Transverse colon (tissue), 4 donors: ENCODE measurements around the gene SCRN2. TPM values are rescaled to one million over a fixed set of nuclear protein-coding genes. Genes with fewer than 3 reads are reported as not detected.

ENCODE experiments used
- DNase-seq: peaks from one replicate; pipeline ENCODE4 v3.0.0-alpha.2; 2019
- H3K27ac ChIP-seq, 4 donors: fragments of 200-600 bp; sonication (generic); 2 replicates each; pipeline ENCODE4 v1.5.1; 2016 to 2018; ENCODE audit warnings: inconsistent platforms in 4 of 4
- H3K27me3 ChIP-seq: fragments of 200-600 bp; sonication (generic); 2 replicates; pipeline ENCODE4 v1.5.1; 2017; ENCODE audit warnings: inconsistent platforms
- H3K36me3 ChIP-seq, 4 donors: fragments of 200-600 bp; sonication (generic); 2 replicates each; pipeline ENCODE4 v1.5.1; 2017 to 2019; ENCODE audit warnings: inconsistent platforms in 4 of 4
- H3K4me1 ChIP-seq, 4 donors: fragments of 200-600 bp; sonication (generic); 2 replicates each; pipeline ENCODE4 v1.5.1; 2017 to 2020; ENCODE audit warnings: inconsistent platforms in 4 of 4
- H3K4me3 ChIP-seq, 4 donors: fragments of 200-600 bp; sonication (generic); 1 replicate in 1 of 4; 2 replicates in 3 of 4; pipeline versions ENCODE4 v1.5.1 to v1.6.1; 2017 to 2019; ENCODE audit warnings: inconsistent platforms in 4 of 4
- H3K9me3 ChIP-seq, 2 donors: fragments of 200-600 bp; sonication (generic); 2 replicates each; pipeline ENCODE4 v1.5.1; 2017 to 2019; ENCODE audit warnings: inconsistent platforms in 2 of 2
- CTCF ChIP-seq, 5 experiments: fragments of 200-600 bp in 3 of 5; fragments of 450-650 bp in 2 of 5; sonication (generic) in 3 of 5; IDR thresholded peaks; 1 replicate in 2 of 5; 2 replicates in 3 of 5; pipeline ENCODE4 v1.5.1; 2016 to 2017; ENCODE audit warnings: antibody characterized with exemption in 5 of 5, inconsistent platforms in 3 of 5, mild to moderate bottlenecking in 2 of 5, moderate library complexity in 1 of 5
- EP300 ChIP-seq: sonication (generic); formaldehyde crosslinking; IDR thresholded peaks from one replicate; pipeline ENCODE4 v1.6.1; 2017; ENCODE audit warnings: antibody characterized with exemption, low read depth
- POLR2A ChIP-seq: fragments of 450-650 bp; IDR thresholded peaks from one replicate; pipeline ENCODE4 v1.6.1; 2016; ENCODE audit warnings: antibody characterized with exemption, mild to moderate bottlenecking, moderate library complexity
- POLR2AphosphoS5 ChIP-seq, 3 donors: sonication (generic); formaldehyde crosslinking; IDR thresholded peaks; one replicate each; pipeline ENCODE4 v1.6.1; 2016; ENCODE audit warnings: antibody characterized with exemption in 3 of 3
- WGBS, 2 donors: methylation state at CpG; one replicate each; pipeline ENCODE4 v1.1.5; 2018; ENCODE audit warnings: low coverage in 1 of 2; 5-methylcytosine and 5-hydroxymethylcytosine counted together
- in situ Hi-C, 4 donors: fragments of 200-750 bp; cut with MboI; loops; one replicate each; pipeline versions ENCODE4 v1.15.0 to v1.15.1; 2017; ENCODE audit warnings: low sequenced_read_pairs in 3 of 4, low pct_ligation_motif_present in 1 of 4, low pct_unique_long_range_greater_than_20kb in 1 of 4
- intact Hi-C: fragments of 100-400 bp; cut with DNase I; formaldehyde crosslinking; loops from one replicate; pipeline ENCODE4 v1.15.1; 2023; ENCODE audit warnings: low total_unique reads
- total RNA-seq, 4 donors: library from RNA; depleted of rRNA; stranded (reverse); fragments of >200 nt; gene quantifications; one replicate each; pipeline ENCODE4 v1.1.0, GENCODE V29; 2016

The SCRN2 gene
- total RNA-seq, 4 donors from 2014 or later: 37.8 to 164 (median 89.7) TPM

GRCh38 chr17:47840001-47840741 is 902 bp downstream of the SCRN2 start:
- Histone ChIP-seq H3K4me1 (peaks cover 12 to 37% (median 32%) of the 10 kb centered on the region in 4 donors), H3K9me3 (no peaks in the 10 kb centered on the region), H3K4me3 (peak overlapping the region; percentile 48 to 94 (median 68)), H3K27me3 (no peaks in the 10 kb centered on the region), H3K27ac (peak overlapping the region; percentile 65 to 84 (median 77)), H3K36me3 (no peaks in the 10 kb centered on the region)
- intact Hi-C loops: loop anchor here (10.0 kb wide), 1 partner anchor 105 kb away; the partner anchor contains the start of gene PNPO
- 51% methylated on average over 17 of the region's 17 CpGs; no CpG with 5 or more reads in 1 of the 2 donors for WGBS, 2 donors
- no peak for DNase-seq
- in situ Hi-C loops: loop anchor here (5.0 to 25.0 kb wide), 3 partner anchors 47 to 122 kb away; partner anchors contain the start of genes CDK5RAP3 (in 1 of the 4) and PRR15L (in 1 of the 4)
- TF ChIP-seq POLR2A (no peak), CTCF (IDR thresholded peaks at IDR 0.05) (no peak), POLR2AphosphoS5 (IDR thresholded peaks at IDR 0.05) (no peak), EP300 (no peak)

- intact Hi-C loops: no loop called here
- no peak overlapping the region for H3K4me3 ChIP-seq
- no peaks in the 10 kb centered on the region for H3K9me3 ChIP-seq
- no peaks in the 10 kb centered on the region for H3K36me3 ChIP-seq
- no peak overlapping the region for H3K27ac ChIP-seq
- in situ Hi-C loops: loop anchor here in 1 of 4 donors (25.0 kb wide), 1 partner anchor 123 kb away; the partner anchor contains the start of genes CDK5RAP3 and PRR15L
- H3K4me1 ChIP-seq: peaks cover 12 to 37% (median 32%) of the 10 kb centered on the region in 4 donors
- 88% methylated on average over 5 of the region's 5 CpGs; no CpG with 5 or more reads in 1 of the 2 donors for WGBS, 2 donors
- DNase-seq: no peak
- H3K27me3 ChIP-seq: no peaks in the 10 kb centered on the region
- TF ChIP-seq POLR2AphosphoS5 (IDR thresholded peaks at IDR 0.05) (no peak), CTCF (IDR thresholded peaks at IDR 0.05) (no peak), EP300 (no peak), POLR2A (no peak)
Measured at GRCh38 chr17:47839071-47839470, 2.0 kb downstream of the SCRN2 start.

GRCh38 chr17:47838636-47839035 is 2.4 kb downstream of the SCRN2 start:
- intact Hi-C loops: no loop called here

More at GRCh38 chr17:47838636-47839035, 2.4 kb downstream of the SCRN2 start:
- Histone ChIP-seq H3K4me3 (no peak overlapping the region), H3K27ac (no peak overlapping the region), H3K4me1 (peaks cover 12 to 37% (median 32%) of the 10 kb centered on the region in 4 donors), H3K9me3 (no peaks in the 10 kb centered on the region), H3K27me3 (no peaks in the 10 kb centered on the region), H3K36me3 (no peaks in the 10 kb centered on the region)
- TF ChIP-seq EP300 (no peak), CTCF (IDR thresholded peaks at IDR 0.05) (no peak), POLR2A (no peak), POLR2AphosphoS5 (IDR thresholded peaks at IDR 0.05) (no peak)
- in situ Hi-C loops: loop anchor here in 1 of 4 donors (25.0 kb wide), 1 partner anchor 124 kb away; the partner anchor contains the start of genes CDK5RAP3 and PRR15L
- 93% methylated on average over 10 of the region's 13 CpGs; no CpG with 5 or more reads in 1 of the 2 donors for WGBS, 2 donors
- peak; percentile 7 for DNase-seq
